H9 (cell line): Measurements from ENCODE around the gene CNNM2. TPM values are rescaled to one million over a fixed set of nuclear protein-coding genes. Genes with fewer than 3 reads are reported as not detected.

Source experiments
- DNase-seq: peaks from one replicate; pipeline ENCODE4 v3.0.0-alpha.2; 2017
- H2AFZ ChIP-seq: one replicate; pipeline ENCODE4 v1.6.1; 2013; ENCODE audit warnings: mild to moderate bottlenecking, low read length, control low read depth, moderate library complexity
- H2AK5ac ChIP-seq: 2 replicates; pipeline ENCODE4 v1.6.1; 2013; ENCODE audit warnings: low read length, control low read depth, mixed read lengths; ENCODE audit not compliant: insufficient read length
- H2BK120ac ChIP-seq: one replicate; pipeline ENCODE4 v1.6.1; 2013; ENCODE audit warnings: low read depth, mild to moderate bottlenecking, low read length, control low read depth, inconsistent platforms; ENCODE audit not compliant: poor library complexity, severe bottlenecking
- H2BK12ac ChIP-seq: 2 replicates; pipeline ENCODE4 v1.6.1; 2013; ENCODE audit warnings: low read length, control low read depth, mixed read lengths, low read depth; ENCODE audit not compliant: insufficient read length
- H2BK15ac ChIP-seq: 2 replicates; pipeline ENCODE4 v1.6.1; 2013; ENCODE audit warnings: low read depth, low read length, control low read depth
- H2BK20ac ChIP-seq: one replicate; pipeline ENCODE4 v1.6.1; 2013; ENCODE audit warnings: low read depth, mild to moderate bottlenecking, low read length, control low read depth, inconsistent platforms; ENCODE audit not compliant: poor library complexity, severe bottlenecking
- H2BK5ac ChIP-seq: 2 replicates; pipeline ENCODE4 v1.6.1; 2013; ENCODE audit warnings: low read length, control low read depth, mixed read lengths; ENCODE audit not compliant: insufficient read length
- H3K14ac ChIP-seq: 2 replicates; pipeline ENCODE4 v1.6.1; 2013; ENCODE audit warnings: low read length, control low read depth; ENCODE audit not compliant: insufficient read depth
- H3K18ac ChIP-seq: 2 replicates; pipeline ENCODE4 v1.6.1; 2013; ENCODE audit warnings: low read depth, mild to moderate bottlenecking, mixed read lengths, low read length, control low read depth; ENCODE audit not compliant: insufficient read length
- H3K23ac ChIP-seq: 2 replicates; pipeline ENCODE4 v1.6.1; 2013; ENCODE audit warnings: low read length, control low read depth, mixed read lengths, low read depth; ENCODE audit not compliant: insufficient read length
- H3K23me2 ChIP-seq: 2 replicates; pipeline ENCODE4 v1.6.1; 2013; ENCODE audit warnings: low read depth, mild to moderate bottlenecking, mixed read lengths, low read length, control low read depth; ENCODE audit not compliant: insufficient read length, poor library complexity, severe bottlenecking
- H3K27ac ChIP-seq: 2 replicates; pipeline ENCODE4 v1.5.1; 2013; ENCODE audit warnings: low read length, control low read depth, mixed read lengths, low read depth; ENCODE audit not compliant: insufficient read length
- H3K27me3 ChIP-seq: 2 replicates; pipeline ENCODE4 v1.6.1; 2013; ENCODE audit warnings: low read length, control low read depth, inconsistent platforms; ENCODE audit not compliant: insufficient read depth
- H3K4ac ChIP-seq: 2 replicates; pipeline ENCODE4 v1.6.1; 2013; ENCODE audit warnings: low read depth, mild to moderate bottlenecking, control low read depth, inconsistent platforms, low read length, moderate library complexity
- H3K4me1 ChIP-seq: 2 replicates; pipeline ENCODE4 v1.6.1; 2013; ENCODE audit warnings: low read length, control low read depth, inconsistent platforms; ENCODE audit not compliant: insufficient read depth
- H3K4me2 ChIP-seq: 2 replicates; pipeline ENCODE4 v1.6.1; 2013; ENCODE audit warnings: low read length, control low read depth, mixed read lengths; ENCODE audit not compliant: insufficient read length, insufficient read depth
- H3K56ac ChIP-seq: 2 replicates; pipeline ENCODE4 v1.6.1; 2013; ENCODE audit warnings: low read depth, mild to moderate bottlenecking, mixed read lengths, low read length, control low read depth; ENCODE audit not compliant: insufficient read length
- H3K79me1 ChIP-seq: 2 replicates; pipeline ENCODE4 v1.6.1; 2013; ENCODE audit warnings: low read depth, mild to moderate bottlenecking, moderate library complexity, low read length, control low read depth, inconsistent platforms; ENCODE audit not compliant: insufficient read depth, poor library complexity, severe bottlenecking
- H3K79me2 ChIP-seq: 2 replicates; pipeline ENCODE4 v1.6.1; 2013; ENCODE audit warnings: low read length, control low read depth, inconsistent platforms; ENCODE audit not compliant: insufficient read depth
- H3K9ac ChIP-seq: 2 replicates; pipeline ENCODE4 v1.6.1; 2013; ENCODE audit warnings: low read length, control low read depth, mixed read lengths; ENCODE audit not compliant: insufficient read length; ENCODE audit errors: extremely low read depth
- H3K9me3 ChIP-seq: one replicate; pipeline ENCODE4 v1.6.1; 2013; ENCODE audit warnings: low read depth, low read length, inconsistent platforms; ENCODE audit not compliant: control insufficient read depth
- H3T11ph ChIP-seq: one replicate; pipeline ENCODE4 v1.6.1; 2013; ENCODE audit warnings: mild to moderate bottlenecking, low read length, control low read depth, inconsistent platforms
- H4K20me1 ChIP-seq: one replicate; pipeline ENCODE4 v1.6.1; 2013; ENCODE audit not compliant: control insufficient read depth, insufficient read length, insufficient read depth
- H4K5ac ChIP-seq: 2 replicates; pipeline ENCODE4 v1.6.1; 2013; ENCODE audit warnings: low read depth, mild to moderate bottlenecking, mixed read lengths, low read length, control low read depth; ENCODE audit not compliant: insufficient read length
- H4K8ac ChIP-seq: replicated peaks from 2 replicates; pipeline ENCODE4 v1.6.1; 2013; ENCODE audit warnings: low read length, control low read depth, mixed read lengths, low read depth; ENCODE audit not compliant: insufficient read length
- H4K91ac ChIP-seq: 2 replicates; pipeline ENCODE4 v1.6.1; 2013; ENCODE audit warnings: low read depth, mild to moderate bottlenecking, moderate library complexity, mixed read lengths, low read length, control low read depth; ENCODE audit not compliant: insufficient read length
- H3K27ac Mint-ChIP-seq, 3 experiments: 2 replicates in 2 of 3; 3 replicates in 1 of 3; pipeline ENCODE4 v1.8.0; 2020 to 2021; ENCODE audit warnings: mixed read lengths in 3 of 3, mild to moderate bottlenecking in 1 of 3, moderate library complexity in 1 of 3
- H3K27me3 Mint-ChIP-seq: 2 replicates; pipeline ENCODE4 v1.8.0; 2021; ENCODE audit warnings: low read depth, mild to moderate bottlenecking, moderate library complexity, mixed read lengths
- H3K36me3 Mint-ChIP-seq, 3 experiments: 2 replicates in 2 of 3; 3 replicates in 1 of 3; pipeline ENCODE4 v1.8.0; 2020 to 2021; ENCODE audit warnings: low read depth in 3 of 3, mixed read lengths in 3 of 3; ENCODE audit not compliant: insufficient read depth in 1 of 3
- H3K4me1 Mint-ChIP-seq, 2 experiments: 2 replicates each; pipeline ENCODE4 v1.8.0; 2020; ENCODE audit warnings: mixed read lengths in 2 of 2
- H3K4me3 Mint-ChIP-seq, 2 experiments: 2 replicates in 1 of 2; 3 replicates in 1 of 2; pipeline ENCODE4 v1.8.0; 2020 to 2021; ENCODE audit warnings: mild to moderate bottlenecking in 2 of 2, mixed read lengths in 2 of 2, moderate library complexity in 1 of 2
- H3K9me3 Mint-ChIP-seq, 2 experiments: 2 replicates in 1 of 2; 3 replicates in 1 of 2; pipeline ENCODE4 v1.8.0; 2020; ENCODE audit warnings: mild to moderate bottlenecking in 2 of 2, mixed read lengths in 2 of 2, moderate library complexity in 1 of 2
- CTCF ChIP-seq: fragments of 200-600 bp; sonication (generic); conservative IDR thresholded peaks from 3 replicates; pipeline ENCODE4 v1.8.0; 2021; ENCODE audit warnings: antibody characterized with exemption, mild to moderate bottlenecking
- WGBS: extraction: QIAGEN DNeasy Blood & Tissue Kit; methylation state at CpG from one replicate; pipeline ENCODE4 v1.1.7; 2013; ENCODE audit warnings: missing lambda C conversion rate, low lambda C conversion rate, mixed read lengths; ENCODE audit not compliant: insufficient read length; ENCODE audit errors: extremely low coverage; 5-methylcytosine and 5-hydroxymethylcytosine counted together
- total RNA-seq: library from RNA; stranded (reverse); gene quantifications from 2 replicates; pipeline ENCODE4 v1.2.1, GENCODE V29; 2021

The CNNM2 gene
- total RNA-seq, 1 experiment from 2014 or later, result 17.5 TPM

GRCh38 chr10:103040418-103040817, 122.3 kb downstream of the CNNM2 start:
- H3K9me3 ChIP-seq, result no peaks in the 10 kb centered on the region
- H2BK12ac ChIP-seq, result no peak overlapping the region
- no peak overlapping the region for H2BK20ac ChIP-seq
- H3K9ac ChIP-seq, result no peak overlapping the region
- H4K20me1 ChIP-seq, result no peaks in the 10 kb centered on the region
- H3K4me2 ChIP-seq, result no peak overlapping the region
- no peak overlapping the region for H3K14ac ChIP-seq
- H4K8ac ChIP-seq, result no peak overlapping the region
- H3K27me3 ChIP-seq, result no peaks in the 10 kb centered on the region
- H4K5ac ChIP-seq, result no peak overlapping the region
- Mint-ChIP-seq H3K9me3 (no peaks in the 10 kb centered on the region), H3K4me3 (no peak overlapping the region), H3K27me3 (peaks cover 2% of the 10 kb centered on the region; the same call in 1 of the 2 replicates), H3K36me3 (no peaks in the 10 kb centered on the region), H3K27ac (no peak overlapping the region; a peak in 1 of 7 replicates), H3K4me1 (peaks cover 42 to 44% of the 10 kb centered on the region in 2 experiments)
- H2AK5ac ChIP-seq, result no peak overlapping the region
- H3K23ac ChIP-seq, result no peak overlapping the region
- no peaks in the 10 kb centered on the region for H3K79me1 ChIP-seq
- TF ChIP-seq CTCF, result no peak
- no peak overlapping the region for H3T11ph ChIP-seq
- H3K18ac ChIP-seq, result no peak overlapping the region
- H4K91ac ChIP-seq, result no peak overlapping the region
- H3K27ac ChIP-seq, result no peak overlapping the region
- no peak overlapping the region for H3K4ac ChIP-seq
- no peak overlapping the region for H2BK5ac ChIP-seq
- no peak overlapping the region for H3K56ac ChIP-seq
- H2BK120ac ChIP-seq, result no peak overlapping the region
- no peaks in the 10 kb centered on the region for H3K79me2 ChIP-seq
- no peak overlapping the region for H2BK15ac ChIP-seq
- H2AFZ ChIP-seq, result no peak overlapping the region
- H3K23me2 ChIP-seq, result no peaks in the 10 kb centered on the region
- H3K4me1 ChIP-seq, result peaks cover 9% of the 10 kb centered on the region
- DNase-seq, result no peak
- WGBS, result no CpG with 5 or more reads among the region's 4 CpGs
